HG03159 (cell line): Measurements from ENCODE around the gene C5orf63.
"Not testable (repeated sequence)": the region's sequence is repeated elsewhere in the genome, so short reads cannot be mapped to it uniquely, and the experiment has no call there.

Source experiments
- ATAC-seq: cut with Tn5 transposase; IDR thresholded peaks from one replicate; pipeline ENCODE4 v1.9.1; 2021; ENCODE audit warnings: mild to moderate bottlenecking, moderate library complexity; ENCODE audit not compliant: unreplicated experiment

Gene C5orf63

DNA sequence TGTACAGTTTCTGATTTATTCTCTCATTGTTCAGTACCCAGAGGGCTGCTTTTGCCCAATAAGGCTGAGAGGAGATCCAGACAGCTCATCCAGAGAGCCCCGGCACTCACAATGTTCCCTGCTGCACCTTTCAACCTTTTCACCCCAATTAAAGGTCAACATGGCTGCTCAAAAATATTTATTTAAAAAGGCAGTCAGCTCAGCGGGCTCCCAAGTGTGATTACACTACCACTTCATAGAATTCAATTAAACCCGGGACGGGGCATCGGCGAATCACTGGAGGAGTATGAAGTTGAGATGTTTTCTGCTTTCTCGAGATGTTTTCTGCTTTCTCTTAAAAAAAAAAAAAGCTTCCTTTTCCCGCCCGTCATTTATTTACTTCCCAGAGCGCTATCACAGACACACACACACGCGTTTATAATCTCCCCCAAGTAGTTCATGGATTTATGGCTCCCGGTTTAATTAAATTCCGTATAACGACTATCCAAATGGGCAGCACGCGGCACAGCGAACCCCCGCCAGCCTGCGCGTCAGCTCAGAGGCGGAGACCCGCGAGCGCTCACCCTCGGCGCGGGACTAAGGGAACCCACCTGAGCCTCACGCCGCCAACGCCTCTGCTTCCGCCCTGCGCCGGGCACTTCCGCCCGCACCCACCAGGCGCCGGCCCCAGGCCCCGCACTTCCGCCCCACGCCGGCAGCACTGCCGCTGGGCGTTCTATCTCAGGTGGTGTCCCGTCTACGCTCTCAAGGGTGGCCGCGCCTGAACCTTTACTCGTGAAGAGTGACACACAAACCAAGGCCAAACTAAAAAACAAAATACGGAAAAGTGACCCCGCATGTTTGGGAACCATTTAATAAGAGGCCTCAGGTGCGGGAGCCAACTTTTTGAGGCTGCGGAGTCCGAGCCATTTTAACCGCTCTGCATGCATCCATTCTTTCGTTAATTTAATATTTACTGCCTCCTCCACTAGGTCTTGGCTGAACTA is at the start of gene C5orf63:
TSS of gene C5orf63 (minus strand) at position 642 of the 986 bp plus-strand sequence. CDS start 14,507 bp downstream, outside the sequence.
- peak; percentile 99 for ATAC-seq

DNA sequence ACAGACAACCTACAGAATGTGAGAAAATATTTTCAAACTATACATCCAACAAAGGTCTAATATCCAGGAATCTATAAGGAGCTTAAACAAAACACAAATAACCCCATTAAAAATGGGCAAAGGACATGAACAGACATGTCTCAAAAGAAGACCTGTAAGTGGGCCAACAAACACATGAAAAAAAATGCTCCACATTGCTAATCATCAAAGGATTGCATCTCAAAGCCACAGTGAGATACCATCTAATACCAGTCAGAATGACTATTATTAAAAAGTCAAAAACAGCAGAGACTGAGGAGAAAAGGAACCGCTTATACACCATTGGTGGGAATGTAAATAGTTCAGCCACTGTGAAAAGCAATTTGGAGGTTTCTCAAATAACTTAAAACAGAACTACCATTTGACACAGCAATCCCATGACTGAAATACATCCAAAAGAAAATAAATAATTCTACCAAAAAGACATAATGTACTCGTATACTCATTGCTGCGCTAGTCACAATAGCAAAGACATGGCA is 39.1 kb upstream of the C5orf63 start:
- ATAC-seq = no peak

DNA sequence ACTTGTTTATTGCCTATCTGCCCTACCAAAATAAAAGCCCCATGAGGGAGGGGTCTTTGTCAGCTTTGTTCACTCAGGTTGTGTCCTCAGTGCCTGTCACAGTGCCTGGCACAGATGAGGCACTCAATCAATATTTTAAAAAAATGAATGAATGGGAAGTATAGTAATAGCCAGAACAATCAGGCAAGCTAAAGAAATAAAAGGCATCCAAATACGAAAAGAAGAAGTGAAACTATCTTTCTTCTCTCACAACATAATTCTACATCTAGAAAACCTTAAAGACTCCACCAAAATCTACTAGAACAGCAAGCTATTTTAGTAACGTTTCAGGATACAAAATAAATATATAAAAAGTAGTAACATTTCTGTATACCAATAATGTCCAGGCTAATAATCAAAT is 37.8 kb upstream of the C5orf63 start:
- peak; percentile 76 for ATAC-seq

DNA sequence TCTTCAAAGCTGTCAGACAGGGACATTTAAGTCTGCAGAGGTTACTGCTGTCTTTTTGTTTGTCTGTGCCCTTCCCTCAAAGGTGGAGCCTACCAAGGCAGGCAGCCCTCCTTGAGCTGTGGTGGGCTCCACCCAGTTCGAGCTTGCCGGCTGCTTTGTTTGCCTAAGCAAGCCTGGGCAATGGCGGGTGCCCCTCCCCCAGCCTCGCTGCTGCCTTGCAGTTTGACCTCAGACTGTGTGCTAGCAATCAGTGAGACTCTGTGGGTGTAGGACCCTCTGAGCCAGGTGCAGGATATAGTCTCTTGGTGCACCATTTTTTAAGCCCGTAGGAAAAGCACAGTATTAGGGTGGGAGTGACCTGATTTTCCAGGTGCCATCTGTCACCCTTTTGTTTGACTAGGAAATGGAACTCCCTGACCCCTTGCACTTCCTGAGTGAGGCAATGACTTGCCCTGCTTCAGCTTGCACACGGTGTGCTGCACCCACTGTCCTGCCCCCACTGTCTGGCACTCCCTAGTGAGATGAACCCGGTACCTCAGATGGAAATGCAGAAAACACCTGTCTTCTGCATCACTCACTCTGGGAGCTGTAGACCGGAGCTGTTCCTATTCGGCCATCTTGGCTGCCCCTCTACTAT is 35.4 kb upstream of the C5orf63 start:
- ATAC-seq = not testable (repeated sequence)

DNA sequence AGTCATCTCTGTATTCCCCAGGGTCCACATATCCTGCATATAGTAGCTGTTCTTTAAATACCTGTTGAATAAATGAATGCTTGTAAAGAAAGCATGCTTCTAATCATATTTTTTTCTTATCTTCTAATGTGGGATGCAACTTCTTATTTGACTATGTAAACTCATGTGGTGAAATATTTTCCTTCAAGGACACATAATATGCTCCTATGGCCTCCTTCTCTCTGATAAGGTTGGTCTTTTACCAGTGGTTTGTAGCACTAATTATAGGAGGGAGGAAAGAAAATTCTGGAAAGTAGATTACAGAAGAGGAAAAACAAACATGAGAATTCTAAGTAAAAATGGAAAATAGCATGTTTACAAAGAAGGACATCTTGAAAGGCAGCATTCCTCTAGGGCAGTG is 28.6 kb upstream of the C5orf63 start:
- no peak for ATAC-seq

DNA sequence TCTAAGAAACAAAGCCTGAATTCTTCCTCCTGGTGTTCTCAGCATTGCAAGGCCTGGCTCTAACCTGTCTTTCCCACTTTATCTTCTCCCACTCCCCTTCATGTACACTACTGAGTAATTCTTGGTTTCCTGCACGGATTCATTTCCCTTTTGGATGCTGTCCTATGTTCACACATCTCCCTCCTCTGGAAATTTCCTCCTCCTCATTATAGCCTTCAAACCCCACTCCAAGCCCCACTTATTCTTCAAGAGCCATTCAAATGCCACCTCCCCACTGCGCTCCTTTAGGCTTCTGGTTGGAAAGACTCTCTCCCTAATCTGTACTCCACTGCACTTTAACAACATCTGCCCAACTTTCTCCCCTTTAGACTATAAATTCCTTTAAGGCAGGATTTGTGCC is 28.2 kb upstream of the C5orf63 start:
- no peak for ATAC-seq

DNA sequence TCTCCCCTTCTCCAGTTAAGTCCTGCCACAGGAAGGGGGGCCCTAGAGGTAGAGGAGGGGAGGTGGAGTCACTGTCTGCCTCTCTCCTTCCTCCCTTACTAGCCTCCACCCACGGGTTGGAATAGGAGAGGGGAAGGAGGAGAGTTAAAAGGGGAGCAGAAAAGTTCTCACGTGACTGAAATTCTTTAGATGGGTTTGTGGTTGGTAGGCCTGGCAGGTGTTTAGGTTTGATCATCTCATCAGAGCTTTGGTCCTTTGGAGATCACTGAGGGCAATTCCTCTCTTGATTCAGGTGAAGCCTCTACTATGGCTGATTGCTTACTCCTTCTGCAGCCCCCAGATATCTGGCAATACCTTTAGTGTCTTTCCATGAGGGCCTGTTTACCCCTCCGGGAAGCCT is 24.9 kb upstream of the C5orf63 start:
- ATAC-seq = no peak

DNA sequence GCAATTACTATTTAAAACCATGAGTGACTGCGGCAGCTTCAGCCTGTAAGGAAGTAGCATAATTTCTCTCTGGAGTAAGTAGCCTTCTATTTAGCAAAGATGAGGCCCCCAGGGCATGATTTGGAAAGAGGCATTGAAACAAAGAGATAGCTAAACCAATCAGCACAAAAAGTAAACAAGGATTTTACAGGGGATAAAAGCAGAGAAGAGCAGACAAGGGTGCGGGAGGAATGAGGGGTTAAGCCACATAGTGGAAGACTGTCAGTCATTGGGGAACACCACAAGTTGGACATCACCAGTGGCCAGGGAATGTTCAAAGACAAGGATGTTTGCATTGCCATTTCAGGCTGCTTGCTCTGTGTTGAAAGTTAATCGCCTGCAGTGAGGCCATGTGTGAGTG is 24.0 kb upstream of the C5orf63 start:
- ATAC-seq = no peak

DNA sequence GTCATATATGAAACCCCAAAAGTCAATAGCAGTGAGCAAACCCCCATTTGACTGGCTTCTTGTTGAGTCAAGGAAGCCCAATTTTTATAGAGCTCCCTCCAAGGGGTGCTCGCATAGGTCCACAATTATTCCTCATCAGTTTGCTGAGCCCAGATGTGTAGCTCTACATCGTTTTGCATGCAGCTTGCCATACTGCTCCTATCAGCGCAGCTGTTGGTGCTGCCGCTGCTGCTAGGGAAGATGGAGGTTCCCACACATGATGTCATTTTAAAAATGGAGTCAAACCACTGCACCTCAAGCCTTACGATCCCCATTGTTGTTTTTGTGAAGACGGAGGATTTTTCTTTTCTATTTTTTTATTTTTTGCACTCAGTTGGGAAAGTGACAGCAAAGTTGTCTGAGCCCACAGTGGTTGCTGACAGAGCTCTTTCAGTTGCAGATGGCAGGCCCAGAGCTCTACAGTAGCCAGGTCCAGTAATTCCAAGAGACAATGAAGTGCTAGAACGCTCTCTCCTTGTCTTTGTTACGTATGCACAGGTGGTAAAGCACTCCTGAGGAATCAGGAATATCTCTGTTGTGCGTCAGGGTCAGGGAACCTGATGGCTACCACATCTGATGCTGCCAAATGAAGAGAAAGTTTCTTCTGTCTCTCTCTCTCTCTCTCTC is 23.2 kb upstream of the C5orf63 start:
- no peak for ATAC-seq

DNA sequence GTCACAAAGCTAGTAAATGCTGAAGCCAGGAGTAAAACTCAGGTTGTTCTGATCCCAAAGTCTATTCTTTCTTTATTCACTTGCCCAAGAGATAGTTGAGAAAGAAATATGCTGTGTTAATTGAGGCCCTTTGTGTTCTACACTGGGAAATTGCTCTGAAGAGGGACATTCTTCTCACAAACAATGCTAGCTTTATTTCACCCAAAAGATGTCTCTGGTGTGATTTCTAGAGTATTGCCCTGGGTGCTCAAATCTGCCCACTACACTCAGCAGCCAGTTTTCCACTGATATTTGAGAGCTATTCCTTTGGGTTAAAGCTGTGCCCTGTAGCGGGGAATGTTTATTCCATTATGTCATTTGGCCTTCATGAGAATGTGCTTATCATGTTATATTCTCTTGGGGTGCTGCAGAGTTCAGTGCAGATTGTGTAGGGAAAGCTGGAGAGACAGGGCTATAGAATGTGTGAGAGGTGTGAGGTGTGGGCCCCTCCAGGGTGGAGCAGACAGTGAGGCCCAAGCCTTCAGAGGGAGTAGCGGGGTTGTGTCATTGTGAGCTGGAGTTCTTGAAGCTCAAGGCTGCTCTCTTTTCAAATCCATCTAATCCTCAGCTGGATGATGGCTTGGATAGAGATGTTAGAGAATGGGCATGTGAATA is 21.0 kb upstream of the C5orf63 start:
- no peak for ATAC-seq

DNA sequence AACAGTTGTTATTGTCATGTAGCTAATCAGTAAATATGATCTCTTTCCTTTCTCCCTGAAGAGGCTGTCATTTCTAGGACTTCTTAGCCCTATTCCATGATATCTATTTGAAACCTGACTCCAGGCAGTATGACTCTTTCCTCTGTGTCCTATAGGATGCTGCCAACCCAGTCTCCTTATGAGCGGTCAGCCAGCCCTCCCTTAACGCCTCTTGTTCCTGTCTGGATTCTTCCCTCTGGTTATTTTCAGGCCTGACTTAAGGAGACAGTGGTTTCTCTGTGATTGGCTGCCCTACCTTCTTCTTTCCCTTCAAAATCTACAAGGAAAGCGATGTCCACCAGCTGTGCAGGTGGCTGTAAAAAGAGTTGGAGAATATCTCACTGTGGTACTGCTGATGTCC is 19.4 kb upstream of the C5orf63 start:
- ATAC-seq = no peak

DNA sequence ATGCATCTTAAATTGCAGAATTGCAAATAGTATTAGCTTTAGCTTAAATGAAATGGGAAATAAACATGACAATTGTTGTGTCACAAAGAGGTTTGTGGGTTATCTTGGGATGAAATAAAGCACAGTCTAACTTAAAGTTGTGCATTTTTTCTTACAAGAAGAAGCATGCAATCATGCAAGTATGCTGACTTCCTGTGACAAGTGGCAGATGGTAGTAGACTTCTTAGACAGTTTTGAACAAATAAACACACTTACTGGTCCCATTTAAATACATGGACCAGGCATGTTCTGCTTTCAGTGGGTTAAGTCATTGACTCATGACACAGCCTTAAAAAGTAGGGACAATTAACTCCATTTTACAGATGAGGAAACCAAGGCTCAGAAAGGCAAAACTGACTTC is 15.9 kb upstream of the C5orf63 start:
- no peak for ATAC-seq

DNA sequence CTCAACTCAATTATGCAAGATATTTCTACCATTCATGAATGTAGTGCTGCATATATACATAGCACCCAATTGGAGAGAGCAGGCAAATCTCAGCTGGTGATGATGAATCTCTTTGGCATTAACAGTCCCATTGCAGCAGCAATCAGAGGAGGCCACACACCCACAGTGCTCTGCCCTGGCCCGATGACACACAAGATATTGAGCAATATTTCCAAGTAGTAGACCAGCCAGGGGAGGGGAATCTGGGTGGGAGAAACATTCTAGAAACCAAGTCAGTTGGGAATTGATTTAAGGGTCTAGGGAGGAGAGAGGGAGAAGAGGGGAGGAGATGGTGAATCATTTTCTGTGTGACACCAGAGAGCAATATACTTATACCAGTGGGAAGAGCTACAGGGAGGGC is 14.9 kb upstream of the C5orf63 start:
- ATAC-seq = no peak

DNA sequence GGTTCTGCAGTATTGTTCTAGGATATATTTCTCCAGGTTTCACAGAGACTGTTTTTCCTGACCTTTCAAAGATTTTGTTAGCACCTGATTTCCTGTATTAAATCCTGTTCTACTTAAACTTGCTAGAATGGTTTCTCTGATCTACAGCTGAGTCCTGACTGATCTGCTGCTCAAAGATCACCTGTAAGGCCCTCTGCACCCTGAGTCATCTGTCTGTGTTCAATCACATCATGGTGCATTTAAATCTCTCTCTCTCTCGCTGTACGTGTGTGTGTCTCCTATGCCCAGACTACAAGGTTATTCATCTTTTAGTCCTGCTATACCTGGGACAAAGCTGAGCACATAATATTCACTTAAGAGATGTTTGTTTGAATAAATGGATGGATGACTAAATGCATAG is 13.3 kb upstream of the C5orf63 start:
- no peak for ATAC-seq

DNA sequence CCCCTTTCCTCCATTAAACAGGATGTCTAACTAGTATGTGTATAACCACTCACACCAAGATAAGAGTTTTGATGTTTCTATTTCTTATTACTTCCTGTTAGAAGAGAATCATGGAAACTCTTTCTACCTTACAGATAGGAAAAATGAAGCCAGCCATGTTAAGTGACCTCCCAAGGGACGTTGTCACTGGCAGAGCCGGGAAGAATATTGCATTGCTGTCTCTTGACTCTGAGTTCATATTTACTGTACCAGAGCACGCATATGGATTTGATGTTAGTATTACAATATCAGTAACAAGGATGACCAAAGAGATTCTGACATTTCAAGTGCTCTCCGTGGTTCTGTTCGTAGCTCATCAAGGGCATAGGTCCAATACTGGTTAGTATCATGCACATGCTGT is 12.5 kb upstream of the C5orf63 start:
- no peak for ATAC-seq

DNA sequence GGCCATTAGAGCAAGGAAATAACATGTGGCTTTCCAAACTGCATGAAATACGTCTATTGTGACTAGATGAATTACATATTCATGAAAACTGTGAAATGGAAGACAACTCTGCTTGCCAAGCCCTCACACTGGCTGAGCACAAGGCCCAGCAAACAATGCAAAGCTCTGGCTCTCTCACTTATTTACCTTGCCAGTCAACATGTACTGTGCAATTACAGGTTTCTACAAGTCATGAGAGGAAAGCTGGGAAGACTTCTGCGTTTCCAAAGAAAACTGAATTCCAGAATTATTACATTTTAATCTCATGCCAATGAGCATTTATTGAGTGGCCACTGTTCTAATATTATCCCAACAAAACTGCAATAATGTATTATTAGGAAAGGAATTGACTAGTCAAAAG is 12.1 kb upstream of the C5orf63 start:
- no peak for ATAC-seq

DNA sequence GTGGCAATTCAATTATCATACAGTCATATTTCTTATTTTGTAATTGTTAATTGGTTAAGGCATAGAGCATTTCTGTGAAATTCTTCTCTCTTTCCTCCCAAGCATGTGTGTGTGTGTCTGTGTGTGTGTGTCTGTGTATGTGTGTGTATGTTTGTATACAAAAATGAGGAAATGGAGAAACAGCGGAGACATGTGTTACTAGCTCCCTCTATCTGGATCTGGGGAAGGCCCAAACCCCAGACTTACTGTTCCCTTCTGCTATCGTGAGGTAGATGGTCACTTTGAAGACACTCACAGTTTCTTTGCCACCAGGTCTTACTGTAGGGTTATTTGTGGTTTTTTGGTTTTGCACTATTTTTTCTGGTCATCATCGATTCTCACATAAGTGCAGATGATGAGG is 11.4 kb upstream of the C5orf63 start:
- ATAC-seq = no peak

DNA sequence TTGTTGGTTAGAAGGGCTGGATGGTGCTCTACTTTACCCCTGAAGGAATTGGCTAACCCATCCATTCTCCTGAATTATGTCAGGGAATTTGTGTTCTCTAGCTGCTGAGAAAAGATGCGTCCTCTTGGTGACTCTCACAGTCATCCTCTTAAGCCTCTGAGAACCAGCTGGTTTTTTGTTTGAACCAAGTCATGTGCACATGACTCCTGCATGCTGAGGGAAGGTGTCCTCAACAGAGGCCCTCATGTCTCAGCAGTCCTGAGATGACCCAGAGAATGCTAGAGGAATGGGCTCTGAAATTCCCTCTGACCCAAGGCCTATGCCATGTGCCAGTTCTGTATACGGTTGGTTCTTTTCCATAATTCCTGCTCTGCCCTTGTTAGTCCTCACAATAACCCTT is 10.4 kb upstream of the C5orf63 start:
- ATAC-seq = no peak

DNA sequence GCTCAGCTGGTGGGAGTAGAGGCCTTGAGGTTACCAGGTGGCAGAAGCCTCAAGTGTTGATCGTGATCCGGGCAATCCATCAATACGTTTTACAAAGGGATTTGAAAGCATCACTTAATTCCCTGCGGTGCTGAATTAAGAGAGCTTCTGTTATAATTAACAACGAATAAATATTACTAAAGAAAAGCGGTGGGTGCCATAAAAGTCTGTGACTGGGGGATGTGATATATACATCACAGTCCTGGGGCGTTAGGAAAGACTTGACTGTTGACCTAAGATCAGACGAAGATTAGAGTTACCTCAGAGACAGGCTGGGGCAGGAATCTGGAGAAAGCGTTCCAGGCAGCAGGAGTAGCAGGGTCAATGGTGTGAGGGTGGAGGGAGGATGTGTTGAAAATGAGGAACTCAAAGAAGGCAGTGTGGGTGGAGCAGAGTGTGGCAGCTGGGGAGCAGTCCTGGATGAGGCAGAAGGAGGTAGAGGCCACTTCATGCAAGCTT is 6.7 kb upstream of the C5orf63 start:
- no peak for ATAC-seq

DNA sequence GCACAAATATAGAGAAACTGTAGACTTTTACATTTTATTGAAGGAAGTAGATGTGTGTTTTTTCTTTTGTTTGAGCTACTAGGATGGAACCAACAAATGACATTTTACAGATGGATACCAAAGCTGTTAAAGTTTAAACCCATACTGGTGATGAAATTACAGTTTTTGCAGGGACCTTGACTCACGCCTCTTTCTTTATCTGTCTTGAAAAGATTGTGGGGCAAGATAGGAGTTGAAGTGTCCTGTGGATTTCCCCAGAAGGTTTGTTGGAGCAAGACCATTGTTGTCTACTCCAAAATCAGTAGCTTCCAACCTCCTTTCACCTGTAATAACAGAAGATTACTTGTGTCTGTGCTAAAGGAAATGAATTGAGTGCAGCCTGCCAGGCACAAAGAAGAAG is 4.1 kb upstream of the C5orf63 start:
- no peak for ATAC-seq
